ENCODE data around the gene EPB41L5. TPM values are rescaled to one million over a fixed set of nuclear protein-coding genes. Genes with fewer than 3 reads are reported as not detected.

The EPB41L5 gene
- total and polyA plus RNA-seq, 11 donors = 3.1 to 16.9 (median 9.8) TPM

DNA sequence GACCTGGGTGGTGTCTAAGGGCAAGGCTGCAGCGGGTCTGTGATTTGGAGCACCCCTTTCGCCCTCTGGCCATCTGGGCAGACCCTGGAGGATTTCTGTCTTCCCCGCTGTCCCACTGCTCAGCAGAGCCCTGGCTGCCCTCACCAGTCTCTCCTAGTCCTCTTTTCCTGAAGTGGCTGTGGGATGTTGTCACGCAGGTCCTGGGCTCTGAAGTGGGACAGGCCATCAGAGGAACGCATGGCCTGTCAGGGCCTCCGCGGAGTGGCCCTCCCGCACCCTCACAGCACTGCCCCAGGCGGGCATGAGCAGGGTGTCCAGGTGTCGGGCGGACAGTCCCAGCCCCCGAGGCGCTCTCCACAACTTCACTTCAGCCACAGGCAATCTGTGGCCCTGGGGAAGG is 211.4 kb downstream of the EPB41L5 start:
- ATAC-seq = no peak
- Histone ChIP-seq H3K4me3 (peak overlapping the region in 8 of 12 donors; percentile 65 to 89 (median 70)), H3K27ac (peak overlapping the region in 5 of 12 donors; percentile 89 to 98 (median 90)), H3K4me1 (peaks cover 0 to 47% (median 25%) of the 10 kb centered on the region in 12 donors), H3K27me3 (no peaks in the 10 kb centered on the region), H3K9me3 (peaks cover 0 to 11% (median 0%) of the 10 kb centered on the region in 12 donors), H3K36me3 (peaks cover 0 to 16% (median 0%) of the 10 kb centered on the region in 9 donors)
- no peak for DNase-seq
- no peak for TF ChIP-seq POLR2A (IDR thresholded peaks at IDR 0.05)
- TF ChIP-seq, protein P1, sequence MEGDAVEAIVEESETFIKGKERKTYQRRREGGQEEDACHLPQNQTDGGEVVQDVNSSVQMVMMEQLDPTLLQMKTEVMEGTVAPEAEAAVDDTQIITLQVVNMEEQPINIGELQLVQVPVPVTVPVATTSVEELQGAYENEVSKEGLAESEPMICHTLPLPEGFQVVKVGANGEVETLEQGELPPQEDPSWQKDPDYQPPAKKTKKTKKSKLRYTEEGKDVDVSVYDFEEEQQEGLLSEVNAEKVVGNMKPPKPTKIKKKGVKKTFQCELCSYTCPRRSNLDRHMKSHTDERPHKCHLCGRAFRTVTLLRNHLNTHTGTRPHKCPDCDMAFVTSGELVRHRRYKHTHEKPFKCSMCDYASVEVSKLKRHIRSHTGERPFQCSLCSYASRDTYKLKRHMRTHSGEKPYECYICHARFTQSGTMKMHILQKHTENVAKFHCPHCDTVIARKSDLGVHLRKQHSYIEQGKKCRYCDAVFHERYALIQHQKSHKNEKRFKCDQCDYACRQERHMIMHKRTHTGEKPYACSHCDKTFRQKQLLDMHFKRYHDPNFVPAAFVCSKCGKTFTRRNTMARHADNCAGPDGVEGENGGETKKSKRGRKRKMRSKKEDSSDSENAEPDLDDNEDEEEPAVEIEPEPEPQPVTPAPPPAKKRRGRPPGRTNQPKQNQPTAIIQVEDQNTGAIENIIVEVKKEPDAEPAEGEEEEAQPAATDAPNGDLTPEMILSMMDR (IDR thresholded peaks at IDR 0.05) = no peak
- 91 to 94% (median 93%) methylated on average over 6 to 13 of the region's 13 CpGs for WGBS, 4 donors
- intact Hi-C loops (cut with DNase I) = loop anchor here in 4 of 10 donors (5.0 to 10.0 kb wide), 2 partner anchors 33 to 91 kb away; no protein-coding TSS in a partner anchor

DNA sequence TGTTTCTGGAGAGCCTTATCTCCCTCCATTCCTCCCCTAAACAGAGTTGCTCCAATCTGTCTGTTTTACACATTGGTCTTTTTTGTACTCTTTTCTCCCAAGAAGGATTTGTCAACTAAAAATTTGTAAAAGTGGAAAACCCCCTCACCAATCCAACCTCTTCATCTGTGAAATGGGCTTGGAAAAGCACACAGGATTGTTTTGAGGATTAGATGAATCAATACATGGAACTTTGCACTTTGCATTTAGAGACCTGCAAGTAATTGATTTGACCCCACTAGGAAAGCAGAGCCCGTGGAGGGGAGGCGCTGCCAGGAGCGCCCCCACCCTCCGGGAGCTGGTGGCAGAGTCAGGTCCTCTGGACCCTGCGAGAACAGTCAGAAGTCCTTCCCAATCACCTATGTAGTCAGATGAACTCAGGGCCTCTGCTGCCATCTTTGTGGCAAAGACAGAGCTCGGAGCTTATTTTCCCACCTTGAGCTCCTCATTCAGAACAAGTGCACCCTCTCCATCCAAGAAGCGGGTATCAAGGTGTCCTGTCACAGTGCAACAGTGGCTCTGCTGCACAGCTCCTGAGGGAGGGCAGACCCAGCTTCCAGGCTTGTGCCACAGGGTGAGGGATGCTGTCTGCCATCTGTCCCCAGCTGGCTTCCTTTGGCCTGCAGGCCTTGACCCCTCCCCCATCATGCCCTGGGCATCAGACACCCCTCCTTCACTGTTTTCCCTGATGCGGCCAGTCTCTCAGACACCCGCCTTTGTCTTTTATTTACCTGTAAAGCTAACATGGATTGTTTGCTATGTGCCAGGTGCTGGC is 212.1 kb downstream of the EPB41L5 start:
- ATAC-seq (no peak), DNase-seq (no peak)
- WGBS, 4 donors = 94 to 97% (median 97%) methylated on average over 9 of the region's 9 CpGs
- Histone ChIP-seq H3K27me3 (no peaks in the 10 kb centered on the region), H3K9me3 (peaks cover 0 to 11% (median 0%) of the 10 kb centered on the region in 12 donors), H3K27ac (no peak overlapping the region), H3K4me1 (peaks cover 0 to 46% (median 25%) of the 10 kb centered on the region in 12 donors), H3K4me3 (no peak overlapping the region), H3K36me3 (peaks cover 0 to 14% (median 0%) of the 10 kb centered on the region in 9 donors)
- no peak for TF ChIP-seq POLR2A (IDR thresholded peaks at IDR 0.05)
- TF ChIP-seq, protein P1 (IDR thresholded peaks at IDR 0.05) = no peak
- intact Hi-C loops (cut with DNase I) = loop anchor here in 5 of 10 donors (5.0 to 10.0 kb wide), 3 partner anchors 32 to 90 kb away; no protein-coding TSS in a partner anchor

DNA sequence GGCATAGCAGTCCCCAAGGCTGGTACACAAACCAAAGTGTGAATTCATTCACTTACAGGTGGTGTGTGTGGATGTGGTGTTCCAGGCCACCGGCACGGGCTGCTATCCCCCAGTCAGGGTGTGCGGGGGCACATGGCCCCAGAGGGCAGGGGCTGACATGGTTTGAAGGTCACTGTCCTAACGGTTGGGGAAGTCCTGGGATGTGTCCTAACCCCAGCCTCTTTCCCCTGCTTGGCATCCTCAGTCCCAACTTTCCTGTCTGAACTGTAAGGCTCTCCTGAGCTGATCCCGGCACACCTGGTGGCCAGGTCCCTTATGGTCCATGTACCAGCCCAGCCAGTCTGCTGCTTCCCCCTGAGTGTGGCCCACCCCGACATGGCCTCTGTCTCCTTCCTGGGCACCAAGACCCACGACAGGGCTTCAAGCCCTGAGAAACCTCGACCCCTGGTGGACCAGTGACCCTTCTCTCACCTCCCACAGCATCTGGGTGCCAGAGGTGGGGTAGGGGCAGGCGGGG is 212.7 kb downstream of the EPB41L5 start:
- Histone ChIP-seq H3K27me3 (no peaks in the 10 kb centered on the region), H3K9me3 (peaks cover 0 to 11% (median 0%) of the 10 kb centered on the region in 12 donors), H3K36me3 (peaks cover 0 to 13% (median 0%) of the 10 kb centered on the region in 9 donors), H3K4me1 (peaks cover 0 to 41% (median 25%) of the 10 kb centered on the region in 12 donors), H3K4me3 (no peak overlapping the region), H3K27ac (no peak overlapping the region)
- DNase-seq = no peak
- no peak for ATAC-seq
- intact Hi-C loops (cut with DNase I) = loop anchor here in 4 of 10 donors (5.0 to 10.0 kb wide), 2 partner anchors 87 to 89 kb away; no protein-coding TSS in a partner anchor
- 91 to 97% (median 94%) methylated on average over 8 to 9 of the region's 9 CpGs for WGBS, 4 donors
- no peak for TF ChIP-seq POLR2A (IDR thresholded peaks at IDR 0.05)
- TF ChIP-seq, protein P1 (IDR thresholded peaks at IDR 0.05) = no peak

DNA sequence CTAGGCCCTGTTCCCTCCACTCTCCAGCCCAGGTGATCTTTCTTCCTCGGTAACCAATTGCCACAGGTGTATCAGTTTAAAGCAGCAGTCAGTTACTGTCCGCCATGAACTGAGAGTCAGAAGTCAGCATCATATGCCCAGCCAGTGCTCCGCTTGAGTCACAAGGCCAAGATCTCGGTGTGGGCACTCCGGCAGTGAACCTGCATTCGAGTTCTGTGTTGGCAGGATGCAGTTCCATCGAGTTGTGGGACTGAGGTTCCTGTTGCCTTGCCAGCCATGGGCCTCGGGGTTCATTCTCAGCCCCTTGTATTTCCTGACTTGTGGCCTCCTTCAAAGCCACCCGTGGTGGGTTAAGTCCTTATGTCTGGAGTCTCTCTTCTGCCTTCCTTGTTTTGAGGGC is 213.4 kb downstream of the EPB41L5 start:
- H3K4me3 ChIP-seq = no peak overlapping the region
- ATAC-seq = no peak
- peaks cover 0 to 7% (median 0%) of the 10 kb centered on the region in 9 donors for H3K36me3 ChIP-seq
- DNase-seq = no peak
- no peak overlapping the region for H3K27ac ChIP-seq
- H3K9me3 ChIP-seq = peaks cover 0 to 11% (median 0%) of the 10 kb centered on the region in 12 donors
- H3K27me3 ChIP-seq = no peaks in the 10 kb centered on the region
- peaks cover 0 to 41% (median 19%) of the 10 kb centered on the region in 12 donors for H3K4me1 ChIP-seq
- TF ChIP-seq POLR2A (IDR thresholded peaks at IDR 0.05) = no peak
- TF ChIP-seq, protein P1 (IDR thresholded peaks at IDR 0.05) = no peak
- intact Hi-C loops (cut with DNase I) = loop anchor here in 4 of 10 donors (5.0 to 10.0 kb wide), 2 partner anchors 86 to 88 kb away; no protein-coding TSS in a partner anchor
- 86 to 97% (median 90%) methylated on average over 9 of the region's 9 CpGs for WGBS, 4 donors
